H1 (cell line): ENCODE results near the gene TGFA. TPM values are rescaled to one million over a fixed set of nuclear protein-coding genes. Genes with fewer than 3 reads are reported as not detected.

Experiments
- CHD7 ChIP-seq: fragments of 300-600 bp; sonication (generic); IDR thresholded peaks from 2 replicates; pipeline ENCODE4 v1.7.1; 2012; ENCODE audit warnings: low read length, moderate library complexity, mild to moderate bottlenecking, inconsistent platforms; ENCODE audit not compliant: insufficient replicate concordance
- RAD21 ChIP-seq, 2 experiments: IDR thresholded peaks in 1 of 2; conservative IDR thresholded peaks in 1 of 2; 2 replicates each; pipeline ENCODE4 v1.6.1; 2011; ENCODE audit warnings: low read depth in 2 of 2, low read length in 2 of 2, improper control_type of control experiment in 1 of 2, inconsistent platforms in 1 of 2, mild to moderate bottlenecking in 1 of 2, moderate library complexity in 1 of 2
- RBBP5 ChIP-seq: IDR thresholded peaks from 2 replicates; pipeline ENCODE4 v1.7.1; 2012; ENCODE audit warnings: low read depth, mild to moderate bottlenecking, inconsistent platforms, low read length, moderate library complexity, borderline replicate concordance
- SAP30 ChIP-seq: fragments of 300-600 bp; sonication (generic); IDR thresholded peaks from 2 replicates; pipeline ENCODE4 v1.7.1; 2012; ENCODE audit warnings: low read length, moderate library complexity, mild to moderate bottlenecking, inconsistent platforms; ENCODE audit not compliant: insufficient read depth, insufficient replicate concordance
- SP2 ChIP-seq: IDR thresholded peaks from 2 replicates; pipeline ENCODE4 v1.6.1; 2012; ENCODE audit warnings: mild to moderate bottlenecking, low read length, inconsistent platforms
- TBP ChIP-seq: IDR thresholded peaks from 2 replicates; pipeline ENCODE4 v1.6.1; 2011; ENCODE audit warnings: low read depth, low read length, improper control_type of control experiment
- polyA plus RNA-seq, 7 experiments: library from polyadenylated mRNA; depleted of rRNA in 3 of 7; stranded (reverse) in 5 of 7; unstranded in 2 of 7; fragments of >200 nt in 5 of 7; fragments of 200-250 nt in 2 of 7; gene quantifications; 1 replicate in 5 of 7; 2 replicates in 1 of 7; 4 replicates in 1 of 7; pipeline versions ENCODE4 v1.2.1 to v1.2.3, GENCODE V29; 2011 to 2013; ENCODE audit warnings: missing spikeins in 2 of 7, mixed read lengths in 2 of 7
- total RNA-seq: library from RNA; stranded (reverse); fragmentation: NEBNext Ultra II Directional; extraction: Animal tissue kit (Norgen Biotek cat#: 25700); gene quantifications from 2 replicates; pipeline ENCODE4 v1.2.1, GENCODE V29; 2021

TGFA gene
- total and polyA plus RNA-seq, 2 of the 8 experiments (the other 6 are each of a cell fraction or from before 2014, with no cell fraction given): 1.8 to 3.7 TPM

DNA sequence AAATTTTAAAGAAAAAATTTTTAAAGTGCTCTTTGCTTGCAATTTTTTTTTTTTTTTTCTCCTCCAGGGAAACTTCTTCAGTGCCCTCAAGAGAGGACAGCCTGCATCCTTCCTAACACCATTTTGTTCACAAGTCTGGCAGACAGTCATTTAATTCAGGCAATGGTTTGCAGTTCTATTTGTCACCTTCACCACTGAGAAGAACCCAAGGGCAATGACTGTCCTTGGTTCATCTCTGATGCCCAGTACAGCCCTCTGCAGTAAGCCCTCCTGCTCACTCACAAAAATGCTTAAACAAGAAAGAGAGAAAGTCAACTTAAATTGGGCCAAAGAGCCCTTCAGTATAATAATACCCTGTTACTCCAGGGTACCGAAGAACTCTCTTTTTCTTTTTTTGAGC is 52.4 kb downstream of the TGFA start (continued):
- TF ChIP-seq CHD7 (no peak), SAP30 (no peak), RAD21 (IDR thresholded peaks at IDR 0.05 in 1 of 2, conservative IDR thresholded peaks at IDR 0.05 in 1 of 2; ENCODE audit: low read depth in 2 of 2, low read length in 2 of 2) (no peak), TBP (no peak), SP2 (no peak), RBBP5 (no peak)
- TF ChIP-seq, all 59 proteins: peak for 0
